HUES6 (cell line): ENCODE measurements around the gene HDAC5.
A peak's percentile ranks its signal among the peaks of the same experiment; 100 is the strongest.

Source experiments
- H3K27ac ChIP-seq: 2 replicates; pipeline ENCODE4 v1.7.0; 2013; ENCODE audit warnings: low read depth, mild to moderate bottlenecking, low read length, inconsistent platforms
- H3K27me3 ChIP-seq: 2 replicates; pipeline ENCODE4 v1.6.1; 2013; ENCODE audit warnings: low read length; ENCODE audit not compliant: control insufficient read depth, insufficient read depth
- H3K36me3 ChIP-seq: 2 replicates; pipeline ENCODE4 v1.6.1; 2013; ENCODE audit warnings: low read length; ENCODE audit not compliant: control insufficient read depth, insufficient read depth
- H3K4me1 ChIP-seq: 2 replicates; pipeline ENCODE4 v1.6.1; 2013; ENCODE audit warnings: low read length; ENCODE audit not compliant: control insufficient read depth, insufficient read depth
- H3K4me3 ChIP-seq: 2 replicates; pipeline ENCODE4 v1.5.1; 2013; ENCODE audit warnings: low read depth, low read length
- H3K9ac ChIP-seq: one replicate; pipeline ENCODE4 v1.6.1; 2013; ENCODE audit warnings: mild to moderate bottlenecking, low read length
- H3K9me3 ChIP-seq: 2 replicates; pipeline ENCODE4 v1.6.1; 2013; ENCODE audit warnings: low read depth, low read length; ENCODE audit not compliant: control insufficient read depth, insufficient read depth

HDAC5 gene

DNA sequence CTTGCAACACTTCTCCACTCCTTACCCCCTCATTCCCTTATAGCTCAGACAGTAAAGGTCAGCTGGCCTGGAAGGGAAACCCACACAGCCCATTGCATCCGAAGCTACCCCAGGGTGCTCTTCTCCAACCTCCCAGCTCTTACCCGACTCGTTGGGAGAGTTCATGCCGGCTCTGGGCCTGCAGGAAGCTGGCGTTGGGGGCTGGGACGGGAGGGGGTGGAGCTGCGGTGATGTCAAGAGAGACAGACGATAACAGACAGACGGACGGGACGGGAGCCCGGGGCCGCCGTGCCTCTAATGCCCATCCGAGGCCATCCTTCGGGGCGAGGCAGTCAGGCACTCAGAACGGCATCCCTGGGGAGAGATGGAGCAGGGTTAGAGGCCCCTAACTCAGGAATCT, 6.1 kb downstream of the HDAC5 start:
- no peaks in the 10 kb centered on the region for H3K27me3 ChIP-seq
- H3K27ac ChIP-seq, result no peak overlapping the region

GRCh38 chr17:44115585-44116415, 7.6 kb downstream of the HDAC5 start:
- Histone ChIP-seq H3K36me3 (peaks cover 6% of the 10 kb centered on the region; the same call in 1 of the 2 replicates), H3K27ac (no peak overlapping the region), H3K9me3 (no peaks in the 10 kb centered on the region), H3K9ac (no peak overlapping the region), H3K27me3 (no peaks in the 10 kb centered on the region), H3K4me1 (peaks cover 46% of the 10 kb centered on the region), H3K4me3 (no peak overlapping the region)

More for the DNA sequence above, 6.1 kb downstream of the HDAC5 start:
- no peak overlapping the region for H3K9ac ChIP-seq
- H3K4me1 ChIP-seq, result peaks cover 44% of the 10 kb centered on the region
- H3K36me3 ChIP-seq, result peaks cover 6% of the 10 kb centered on the region; the same call in 1 of the 2 replicates
- no peaks in the 10 kb centered on the region for H3K9me3 ChIP-seq
- no peak overlapping the region for H3K4me3 ChIP-seq

- H3K9me3 ChIP-seq, result no peaks in the 10 kb centered on the region
- H3K27me3 ChIP-seq, result no peaks in the 10 kb centered on the region
- no peak overlapping the region for H3K9ac ChIP-seq
- no peak overlapping the region for H3K27ac ChIP-seq
- peaks cover 8% of the 10 kb centered on the region; the same call in 1 of the 2 replicates for H3K36me3 ChIP-seq
- H3K4me3 ChIP-seq, result no peak overlapping the region
- H3K4me1 ChIP-seq, result peaks cover 57% of the 10 kb centered on the region
Observed at GRCh38 chr17:44113868-44114840, 9.3 kb downstream of the HDAC5 start.

DNA sequence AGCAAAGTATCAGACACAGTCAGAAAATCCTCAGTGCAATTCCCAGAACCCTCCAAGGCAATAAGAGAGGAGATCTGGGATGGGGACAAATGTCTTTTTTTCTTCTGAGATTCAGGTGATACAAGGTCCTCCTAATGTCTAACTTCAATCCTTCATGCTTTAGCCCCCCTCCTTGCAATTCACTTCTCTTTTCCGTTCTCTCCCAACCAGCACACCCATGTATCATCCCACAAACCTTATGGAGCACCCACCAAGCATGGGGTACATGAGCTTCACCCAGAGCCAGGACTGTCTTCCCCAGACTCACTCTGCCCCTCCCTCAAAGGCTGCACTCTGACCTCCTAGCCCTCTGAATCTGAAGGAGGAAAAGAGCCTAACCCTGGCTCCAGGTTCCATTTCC, 10.1 kb downstream of the HDAC5 start:
- no peaks in the 10 kb centered on the region for H3K27me3 ChIP-seq
- H3K9ac ChIP-seq, result no peak overlapping the region
- H3K36me3 ChIP-seq, result peaks cover 8% of the 10 kb centered on the region; the same call in 1 of the 2 replicates
- no peak overlapping the region for H3K27ac ChIP-seq
- no peak overlapping the region for H3K4me3 ChIP-seq
- H3K4me1 ChIP-seq, result peaks cover 57% of the 10 kb centered on the region
- no peaks in the 10 kb centered on the region for H3K9me3 ChIP-seq

DNA sequence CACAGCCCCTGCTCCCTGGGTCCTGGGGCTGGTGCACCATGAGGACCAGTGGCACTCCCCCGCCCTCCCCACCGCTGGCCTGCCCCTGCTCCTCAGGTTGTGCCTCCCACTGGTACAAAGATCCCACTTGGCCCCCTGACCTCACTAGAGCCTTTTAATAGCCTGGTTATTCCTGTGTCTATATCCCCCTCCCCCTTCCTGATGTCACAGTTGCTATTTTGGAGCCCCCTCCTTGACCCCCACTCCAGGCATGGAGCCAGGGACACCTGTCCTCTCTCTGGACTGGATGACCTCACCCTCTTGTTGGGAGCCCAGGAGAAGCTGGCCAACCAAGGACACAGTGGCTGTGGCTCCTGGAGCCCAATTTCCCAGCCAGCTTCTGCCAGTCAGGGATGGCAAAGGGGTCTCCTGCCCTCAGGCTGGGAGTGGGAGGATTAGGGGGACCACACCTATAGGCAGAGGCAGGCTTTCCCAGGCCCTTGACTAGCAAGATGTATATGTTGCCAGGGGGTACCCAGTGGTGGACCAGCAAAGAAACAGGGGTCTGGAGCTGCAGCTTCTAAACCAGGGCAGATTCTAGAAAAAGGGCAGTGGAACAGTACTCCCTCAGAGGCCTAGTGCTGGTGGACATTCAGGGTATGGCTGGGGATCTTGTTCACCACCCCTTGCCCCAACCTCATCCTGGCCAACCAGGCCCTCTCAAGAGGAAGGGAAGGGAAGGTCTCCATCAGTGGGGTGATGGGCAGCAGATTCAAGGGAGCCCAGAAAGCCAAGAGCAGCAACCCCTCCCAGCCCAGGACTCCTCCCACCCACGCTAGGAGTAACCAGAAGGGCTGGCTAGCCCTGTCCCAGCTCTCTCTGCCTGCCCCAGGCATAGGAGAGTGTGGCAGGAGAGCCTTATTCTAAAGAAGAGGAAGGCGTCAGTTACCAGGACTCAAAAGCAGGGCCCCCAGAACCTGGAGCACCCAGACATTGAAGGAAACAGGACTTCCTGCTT, 10.9 kb downstream of the HDAC5 start:
- Histone ChIP-seq H3K9ac (no peak overlapping the region), H3K36me3 (peaks cover 8% of the 10 kb centered on the region; the same call in 1 of the 2 replicates), H3K4me1 (peaks cover 58% of the 10 kb centered on the region), H3K4me3 (no peak overlapping the region), H3K27ac (no peak overlapping the region), H3K27me3 (no peaks in the 10 kb centered on the region), H3K9me3 (no peaks in the 10 kb centered on the region)

- Histone ChIP-seq H3K4me1 (peaks cover 54% of the 10 kb centered on the region), H3K4me3 (peak overlapping the region; percentile 45; the same call in 1 of the 2 replicates), H3K27me3 (no peaks in the 10 kb centered on the region), H3K36me3 (peaks cover 8% of the 10 kb centered on the region; the same call in 1 of the 2 replicates), H3K27ac (no peak overlapping the region), H3K9me3 (no peaks in the 10 kb centered on the region), H3K9ac (no peak overlapping the region)
Observed at GRCh38 chr17:44111777-44112176, 11.7 kb downstream of the HDAC5 start.

DNA sequence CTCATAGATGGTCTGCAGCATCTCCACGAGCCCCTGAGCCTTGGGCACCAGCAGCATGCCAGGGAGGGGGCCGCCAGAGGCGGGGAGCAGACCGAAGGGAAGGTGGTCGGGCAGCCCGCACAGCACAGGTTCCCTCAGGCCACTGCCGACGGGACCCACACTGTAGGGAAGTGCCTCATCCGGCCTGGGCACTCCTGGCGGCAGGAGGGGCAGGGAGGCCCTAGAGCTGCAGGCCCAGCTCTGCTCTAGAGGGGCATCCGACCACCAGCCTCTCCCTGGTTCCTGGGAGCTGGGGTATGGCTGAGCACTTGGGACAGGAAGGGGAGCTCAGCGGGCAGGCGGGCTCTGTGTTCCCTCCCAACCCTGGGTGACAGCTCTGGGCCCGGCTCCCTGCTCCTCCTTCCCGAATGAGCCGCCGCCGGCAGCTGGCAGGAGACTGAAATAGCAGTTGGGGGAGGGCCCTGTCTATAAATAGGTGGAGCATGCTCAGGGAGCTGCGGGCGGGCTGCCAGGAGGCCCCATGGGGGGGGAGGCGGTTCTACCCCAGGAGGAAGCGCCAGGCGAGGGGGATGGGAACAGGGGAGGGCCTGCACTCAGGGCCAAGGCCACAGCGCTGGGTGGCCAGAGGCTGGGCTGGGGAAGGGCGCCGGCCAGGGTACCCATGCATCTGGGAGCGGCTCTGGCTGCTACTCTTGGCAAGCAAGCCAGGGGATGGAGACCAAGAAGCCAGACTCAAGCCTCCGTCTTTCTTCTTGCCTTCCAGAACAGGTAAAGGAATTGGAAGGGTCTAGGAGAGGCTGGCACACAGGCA, 12.4 kb downstream of the HDAC5 start:
- no peaks in the 10 kb centered on the region for H3K9me3 ChIP-seq
- peak overlapping the region; percentile 55 for H3K9ac ChIP-seq
- H3K27me3 ChIP-seq, result no peaks in the 10 kb centered on the region
- H3K4me1 ChIP-seq, result peaks cover 58% of the 10 kb centered on the region
- no peak overlapping the region; the same call in 1 of the 2 replicates for H3K27ac ChIP-seq
- H3K36me3 ChIP-seq, result peaks cover 8% of the 10 kb centered on the region; the same call in 1 of the 2 replicates
- peak overlapping the region; percentile 45 for H3K4me3 ChIP-seq

DNA sequence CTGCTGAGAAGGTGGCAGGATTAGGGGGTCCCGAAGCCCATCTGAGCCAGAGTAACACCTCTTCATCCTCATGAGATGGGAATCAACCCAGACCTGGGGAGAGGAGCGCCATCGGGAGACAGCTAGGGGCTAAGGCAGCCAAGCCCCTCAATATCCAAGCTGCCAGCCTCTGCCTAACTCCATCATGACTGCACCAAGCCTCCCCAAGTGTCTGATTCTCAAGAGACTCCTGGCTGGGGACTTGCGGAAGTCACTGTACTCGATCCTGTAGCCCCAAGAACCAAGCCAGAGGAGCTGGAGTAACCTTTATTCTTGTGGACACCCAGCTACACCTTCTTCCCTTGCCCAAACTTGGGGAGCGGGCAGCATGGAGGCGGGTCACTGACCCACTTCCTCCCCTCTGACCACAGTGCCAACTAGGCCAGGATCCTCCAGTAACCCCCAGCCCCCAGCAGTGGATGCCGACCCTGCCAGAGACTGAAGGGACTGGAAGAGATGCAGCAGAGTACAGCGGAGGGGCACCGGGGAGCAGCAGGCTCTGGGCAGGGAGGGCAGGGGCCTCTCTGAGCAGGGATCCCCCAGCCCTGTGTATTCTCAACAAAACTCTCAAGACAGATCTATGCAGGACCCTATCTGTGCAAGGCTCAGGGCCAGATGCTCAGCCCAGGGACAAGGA, 13.3 kb downstream of the HDAC5 start:
- Histone ChIP-seq H3K27me3 (no peaks in the 10 kb centered on the region), H3K9ac (peak overlapping the region; percentile 55), H3K4me3 (peak overlapping the region; percentile 45; the same call in 1 of the 2 replicates), H3K4me1 (peaks cover 64% of the 10 kb centered on the region), H3K27ac (no peak overlapping the region), H3K9me3 (no peaks in the 10 kb centered on the region), H3K36me3 (peaks cover 7% of the 10 kb centered on the region; the same call in 1 of the 2 replicates)

GRCh38 chr17:44109312-44109630, 14.2 kb downstream of the HDAC5 start:
- Histone ChIP-seq H3K9me3 (no peaks in the 10 kb centered on the region), H3K9ac (no peak overlapping the region), H3K4me1 (peaks cover 64% of the 10 kb centered on the region), H3K36me3 (peaks cover 3% of the 10 kb centered on the region; the same call in 1 of the 2 replicates), H3K27ac (no peak overlapping the region), H3K4me3 (no peak overlapping the region), H3K27me3 (no peaks in the 10 kb centered on the region)
